Spleen (tissue), 11 donors: Measurements from ENCODE around the gene TAS2R30. TPM values are rescaled to one million over a fixed set of nuclear protein-coding genes. Genes with fewer than 3 reads are reported as not detected.
"Not testable (repeated sequence)": the region's sequence is repeated elsewhere in the genome, so short reads cannot be mapped to it uniquely, and the experiment has no call there.

Source experiments
- DNase-seq: peaks from one replicate; pipeline ENCODE4 v3.0.0-alpha.2; 2020
- H3K27ac ChIP-seq, 8 donors: fragments of 200-600 bp; sonication (generic) in 7 of 8; 1 replicate in 4 of 8; 2 replicates in 4 of 8; pipeline versions ENCODE4 v1.5.0 to v1.8.0; 2016 to 2021; ENCODE audit warnings: inconsistent platforms in 4 of 8, mild to moderate bottlenecking in 4 of 8, moderate library complexity in 1 of 8
- H3K27me3 ChIP-seq, 7 donors: fragments of 200-600 bp; sonication (generic) in 6 of 7; replicated peaks in 1 of 7; 1 replicate in 4 of 7; 2 replicates in 3 of 7; pipeline versions ENCODE4 v1.5.0 to v1.8.0; 2016 to 2021; ENCODE audit warnings: inconsistent platforms in 3 of 7, mild to moderate bottlenecking in 1 of 7
- H3K36me3 ChIP-seq, 6 donors: fragments of 200-600 bp; sonication (generic) in 5 of 6; 1 replicate in 4 of 6; 2 replicates in 2 of 6; pipeline versions ENCODE4 v1.5.0 to v1.8.0; 2016 to 2021; ENCODE audit warnings: inconsistent platforms in 2 of 6
- H3K4me1 ChIP-seq, 6 donors: fragments of 200-600 bp; sonication (generic) in 5 of 6; 1 replicate in 3 of 6; 2 replicates in 3 of 6; pipeline versions ENCODE4 v1.5.0 to v1.8.0; 2016 to 2021; ENCODE audit warnings: inconsistent platforms in 3 of 6
- H3K4me3 ChIP-seq, 8 donors: fragments of 200-600 bp; sonication (generic) in 7 of 8; 1 replicate in 4 of 8; 2 replicates in 4 of 8; pipeline versions ENCODE4 v1.5.0 to v1.8.0; 2016 to 2021; ENCODE audit warnings: inconsistent platforms in 4 of 8, mild to moderate bottlenecking in 4 of 8, moderate library complexity in 2 of 8
- H3K9me3 ChIP-seq, 8 donors: fragments of 200-600 bp; sonication (generic) in 7 of 8; 1 replicate in 4 of 8; 2 replicates in 4 of 8; pipeline versions ENCODE4 v1.5.0 to v1.8.0; 2016 to 2021; ENCODE audit warnings: inconsistent platforms in 4 of 8
- CTCF ChIP-seq, 11 experiments: fragments of 200-600 bp in 7 of 11; fragments of 450-650 bp in 4 of 11; sonication (generic) in 4 of 11; IDR thresholded peaks in 8 of 11; conservative IDR thresholded peaks in 3 of 11; 1 replicate in 7 of 11; 2 replicates in 4 of 11; pipeline versions ENCODE4 v1.4.0 to v1.8.0; 2016 to 2021; ENCODE audit warnings: antibody characterized with exemption in 11 of 11, inconsistent platforms in 4 of 11, mild to moderate bottlenecking in 1 of 11
- POLR2A ChIP-seq, 3 donors: fragments of 450-650 bp; IDR thresholded peaks; one replicate each; pipeline ENCODE4 v1.5.1; 2017; ENCODE audit warnings: antibody characterized with exemption in 3 of 3, mild to moderate bottlenecking in 1 of 3
- POLR2AphosphoS5 ChIP-seq, 3 donors: sonication (generic); formaldehyde crosslinking; IDR thresholded peaks; one replicate each; pipeline ENCODE4 v1.5.1; 2017; ENCODE audit warnings: antibody characterized with exemption in 3 of 3
- WGBS, 5 donors: extraction: QIAGEN DNeasy Blood & Tissue Kit in 3 of 5; methylation state at CpG; one replicate each; pipeline versions ENCODE4 v1.1.5 to v1.1.7; 2013 to 2018; 5-methylcytosine and 5-hydroxymethylcytosine counted together
- intact Hi-C: fragments of 100-400 bp; cut with DNase I; formaldehyde crosslinking; loops from one replicate; pipeline ENCODE4 v1.15.0; 2023; ENCODE audit warnings: low total_unique reads
- polyA plus RNA-seq, 3 donors: library from polyadenylated mRNA; stranded (reverse); fragments of 200-250 nt; gene quantifications; one replicate each; pipeline ENCODE4 v1.2.1, GENCODE V29; 2013
- total RNA-seq, 7 donors: library from RNA; depleted of rRNA in 3 of 7; stranded (reverse); fragments of >200 nt in 3 of 7; fragmentation: NEBNext Ultra II Directional in 4 of 7; extraction: Animal tissue kit (Norgen Biotek cat#: 25700) in 4 of 7; gene quantifications; one replicate each; pipeline versions ENCODE4 v1.1.0 to v1.2.1, GENCODE V29; 2016 to 2021
- donor health status: healthy with polysubstance abuse.
- donor health status: DM: no; HTN: no; CAD: no; lungs with moderate emphysema.
- donor health status: DM: no; HTN: no; CAD: no.
- donor health status: Bipolar disorder and iron deficiency.
- donor health status: healthy.
- donor health status: DM: no; HTN: no; CAD: no.
- donor health status: DM: yes; HTN: yes; CAD: no.

TAS2R30 gene
- total and polyA plus RNA-seq, 10 donors = 0.09 to 30.7 (median 8.6) TPM; not detected in 1

DNA sequence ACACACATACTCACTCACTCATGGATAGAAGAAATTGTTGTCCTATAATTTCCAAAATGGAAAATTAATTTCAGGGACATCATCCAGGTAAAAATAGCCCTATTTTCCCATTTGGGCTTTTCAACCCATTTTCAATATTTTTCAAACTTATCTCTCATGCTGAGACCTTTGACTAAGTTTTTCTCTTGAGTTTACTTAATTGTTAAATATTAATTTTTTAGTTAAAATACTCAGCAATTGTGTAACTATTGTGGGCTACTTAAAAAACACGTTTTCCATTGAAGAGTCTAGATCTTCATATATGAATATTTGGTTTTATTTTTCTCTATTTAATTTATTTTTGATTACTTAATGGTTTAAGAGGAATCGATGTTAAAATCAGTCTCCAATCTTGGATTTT lies 28.2 kb downstream of the TAS2R30 start:
- TF ChIP-seq CTCF (IDR thresholded peaks at IDR 0.05 in 8 of 11, conservative IDR thresholded peaks at IDR 0.05 in 3 of 11) (no peak), POLR2A (IDR thresholded peaks at IDR 0.05) (no peak), POLR2AphosphoS5 (IDR thresholded peaks at IDR 0.05) (no peak)
- Histone ChIP-seq H3K27ac (no peak overlapping the region), H3K36me3 (peaks cover 0 to 19% (median 0%) of the 10 kb centered on the region in 6 donors), H3K27me3 (no peaks in the 10 kb centered on the region), H3K9me3 (peaks cover 0 to 31% (median 5%) of the 10 kb centered on the region in 8 donors), H3K4me3 (no peak overlapping the region), H3K4me1 (no peaks in the 10 kb centered on the region)
- DNase-seq = no peak
- intact Hi-C loops = no loop called here
- 96 to 100% (median 98%) methylated on average over 2 of the region's 2 CpGs for WGBS, 5 donors

DNA sequence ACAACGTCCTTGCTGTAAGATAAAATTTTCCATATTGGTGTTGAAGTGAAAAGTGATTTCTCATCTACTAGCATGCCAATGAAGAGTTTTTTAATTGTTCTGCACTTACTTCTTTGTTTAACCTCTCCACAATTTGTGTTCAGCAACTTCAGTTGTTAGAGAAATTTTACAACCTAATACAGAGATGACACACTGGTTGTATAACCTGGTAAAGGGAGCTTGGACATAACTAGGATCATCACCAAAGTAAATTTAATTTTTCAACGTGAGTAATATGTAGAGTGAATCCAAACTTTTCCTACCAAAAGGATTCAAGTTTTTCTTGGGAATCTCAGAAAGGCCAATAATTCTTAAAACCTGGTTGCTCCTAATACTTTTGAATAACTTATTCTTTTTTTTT lies 28.9 kb downstream of the TAS2R30 start:
- Histone ChIP-seq H3K4me3 (no peak overlapping the region), H3K4me1 (no peaks in the 10 kb centered on the region), H3K9me3 (peaks cover 0 to 23% (median 2%) of the 10 kb centered on the region in 8 donors), H3K27ac (no peak overlapping the region), H3K27me3 (no peaks in the 10 kb centered on the region), H3K36me3 (peaks cover 0 to 22% (median 0%) of the 10 kb centered on the region in 6 donors)
- no peak for DNase-seq
- intact Hi-C loops = no loop called here
- WGBS, 5 donors = 47 to 78% (median 68%) methylated on average over 2 of the region's 2 CpGs
- TF ChIP-seq POLR2A (IDR thresholded peaks at IDR 0.05) = no peak
- no peak for TF ChIP-seq CTCF (IDR thresholded peaks at IDR 0.05 in 8 of 11, conservative IDR thresholded peaks at IDR 0.05 in 3 of 11)
- TF ChIP-seq POLR2AphosphoS5 (IDR thresholded peaks at IDR 0.05) = no peak

- H3K9me3 ChIP-seq, H3K4me3 ChIP-seq, H3K27me3 ChIP-seq, intact Hi-C loops, H3K4me1 ChIP-seq, DNase-seq, H3K27ac ChIP-seq, H3K36me3 ChIP-seq: not testable (repeated sequence)
- no CpG with 5 or more reads among the region's 2 CpGs for WGBS, 5 donors
Observed at GRCh38 chr12:11094910-11095309, 39.5 kb downstream of the TAS2R30 start.

GRCh38 chr12:11092128-11092527 lies 42.3 kb downstream of the TAS2R30 start, which contains the start of gene TAS2R43:
Gene TAS2R43 (minus strand): TSS chr12:11092313. CDS start chr12:11092229, 84 bp downstream.
- H3K4me1 ChIP-seq = no peaks in the 10 kb centered on the region
- no peaks in the 10 kb centered on the region for H3K27me3 ChIP-seq
- H3K27ac ChIP-seq = no peak within 1 kb of the TSS
- no peak for DNase-seq
- intact Hi-C loops = no loop called here
- no peaks in the 10 kb centered on the region for H3K9me3 ChIP-seq
- H3K36me3 ChIP-seq = no peaks in the 10 kb centered on the region
- WGBS, 5 donors = 80 to 94% (median 89%) methylated on average over 3 to 6 of the region's 6 CpGs
- H3K4me3 ChIP-seq = no peak within 1 kb of the TSS
- TF ChIP-seq POLR2A (IDR thresholded peaks at IDR 0.05) (no peak), CTCF (IDR thresholded peaks at IDR 0.05 in 8 of 11, conservative IDR thresholded peaks at IDR 0.05 in 3 of 11) (no peak)

- H3K4me3 ChIP-seq = no peak overlapping the region
- H3K27me3 ChIP-seq = no peaks in the 10 kb centered on the region
- WGBS, 5 donors = 0 to 92% (median 89%) methylated on average over 1 to 5 of the region's 5 CpGs
- TF ChIP-seq CTCF (IDR thresholded peaks at IDR 0.05 in 8 of 11, conservative IDR thresholded peaks at IDR 0.05 in 3 of 11) (no peak), POLR2A (IDR thresholded peaks at IDR 0.05) (no peak), POLR2AphosphoS5 (IDR thresholded peaks at IDR 0.05) (no peak)
- no peak overlapping the region for H3K27ac ChIP-seq
- DNase-seq = no peak
- intact Hi-C loops = no loop called here
- H3K9me3 ChIP-seq = peaks cover 0 to 9% (median 0%) of the 10 kb centered on the region in 8 donors
- H3K36me3 ChIP-seq = no peaks in the 10 kb centered on the region
- no peaks in the 10 kb centered on the region for H3K4me1 ChIP-seq
Observed at GRCh38 chr12:11089246-11089645, 45.2 kb downstream of the TAS2R30 start.
